Loucy (cell line): ENCODE data around the gene SPOCK3.

Experiments
- H2AFZ ChIP-seq: fragments of 200-600 bp; sonication (generic); 2 replicates; pipeline ENCODE4 v1.6.0; 2016; ENCODE audit warnings: antibody characterized with exemption, mild to moderate bottlenecking, low read length, moderate library complexity
- H3F3A ChIP-seq: fragments of 200-600 bp; 2 replicates; pipeline ENCODE4 v1.6.0; 2016; ENCODE audit warnings: antibody characterized with exemption, low read depth, mild to moderate bottlenecking
- H3K27me3 ChIP-seq: fragments of 200-600 bp; sonication (generic); 2 replicates; pipeline ENCODE4 v1.6.1; 2014; ENCODE audit warnings: low read length, mild to moderate bottlenecking; ENCODE audit not compliant: insufficient read depth, poor library complexity, severe bottlenecking
- H3K36me3 ChIP-seq: fragments of 200-600 bp; sonication (generic); 2 replicates; pipeline ENCODE4 v1.6.1; 2016; ENCODE audit warnings: low read length; ENCODE audit not compliant: insufficient read depth
- H3K4me1 ChIP-seq: fragments of 200-600 bp; sonication (generic); 2 replicates; pipeline ENCODE4 v1.5.1; 2014; ENCODE audit warnings: low read length, mild to moderate bottlenecking; ENCODE audit not compliant: insufficient read depth, poor library complexity, severe bottlenecking
- H3K4me2 ChIP-seq: fragments of 200-600 bp; sonication (generic); 2 replicates; pipeline ENCODE4 v1.6.0; 2014; ENCODE audit warnings: antibody characterized with exemption, low read length, low read depth, mild to moderate bottlenecking; ENCODE audit not compliant: poor library complexity, severe bottlenecking
- H3K4me3 ChIP-seq: fragments of 200-600 bp; sonication (generic); 2 replicates; pipeline ENCODE4 v1.5.1; 2014; ENCODE audit warnings: low read length, mild to moderate bottlenecking, mixed read lengths; ENCODE audit not compliant: poor library complexity, severe bottlenecking
- H3K79me2 ChIP-seq: fragments of 200-600 bp; sonication (generic); 2 replicates; pipeline ENCODE4 v1.6.1; 2014; ENCODE audit warnings: low read length; ENCODE audit not compliant: insufficient read depth
- H3K9ac ChIP-seq: fragments of 200-600 bp; sonication (generic); 2 replicates; pipeline ENCODE4 v1.6.0; 2014; ENCODE audit warnings: mild to moderate bottlenecking, low read depth, low read length, moderate library complexity; ENCODE audit not compliant: poor library complexity, severe bottlenecking
- H3K9me2 ChIP-seq: fragments of 200-600 bp; sonication (generic); replicated peaks from 2 replicates; pipeline ENCODE4 v1.6.1; 2016; ENCODE audit warnings: low read depth, low read length, mixed read lengths
- H3K9me3 ChIP-seq: fragments of 200-600 bp; sonication (generic); 2 replicates; pipeline ENCODE4 v1.6.1; 2014; ENCODE audit warnings: mild to moderate bottlenecking, antibody characterized with exemption, low read length, low read depth; ENCODE audit not compliant: insufficient read depth
- H4K20me1 ChIP-seq: fragments of 200-600 bp; sonication (generic); 2 replicates; pipeline ENCODE4 v1.6.0; 2014; ENCODE audit warnings: antibody characterized with exemption, low read length, mild to moderate bottlenecking; ENCODE audit not compliant: insufficient read depth, poor library complexity, severe bottlenecking
- CTCF ChIP-seq: fragments of 200-600 bp; sonication (generic); conservative IDR thresholded peaks from 2 replicates; pipeline ENCODE4 v1.5.1; 2014; ENCODE audit warnings: mild to moderate bottlenecking, antibody characterized with exemption, low read length
- EZH2phosphoT487 ChIP-seq: fragments of 200-600 bp; IDR thresholded peaks from 2 replicates; pipeline ENCODE4 v1.6.1; 2018; ENCODE audit warnings: antibody characterized with exemption, mild to moderate bottlenecking, moderate library complexity, borderline replicate concordance

Gene SPOCK3

GRCh38 chr4:166838975-166839614, 395.2 kb downstream of the SPOCK3 start:
- no peak overlapping the region for H3K4me2 ChIP-seq
- H2AFZ ChIP-seq: no peak overlapping the region

DNA sequence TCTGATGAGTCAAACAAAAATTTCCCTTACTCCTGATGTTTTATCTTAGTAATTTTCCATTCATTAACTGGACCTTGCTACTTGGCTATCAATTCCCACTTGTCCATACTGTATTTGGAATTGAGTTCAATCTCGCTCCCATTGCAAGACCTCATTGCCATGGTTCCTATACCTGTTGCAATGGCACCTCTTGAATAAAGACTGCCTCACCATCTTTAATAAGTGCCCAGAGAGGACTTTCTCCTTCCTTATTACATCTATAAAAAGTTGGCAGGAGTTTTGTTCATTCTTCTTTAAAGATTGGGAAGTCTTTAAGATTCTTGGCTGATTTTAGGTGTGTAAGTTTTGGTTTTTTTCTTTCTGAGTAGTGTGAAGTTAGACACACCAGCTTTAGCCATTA, 397.4 kb downstream of the SPOCK3 start:
- TF ChIP-seq EZH2phosphoT487: no peak
- TF ChIP-seq CTCF: no peak

More at GRCh38 chr4:166838975-166839614, 395.2 kb downstream of the SPOCK3 start:
- Histone ChIP-seq H3K36me3 (no peaks in the 10 kb centered on the region), H3K4me3 (no peak overlapping the region), H3K9me3 (no peaks in the 10 kb centered on the region; the same call in 1 of the 2 replicates), H3F3A (no peaks in the 10 kb centered on the region), H4K20me1 (no peaks in the 10 kb centered on the region), H3K79me2 (no peaks in the 10 kb centered on the region), H3K27me3 (no peaks in the 10 kb centered on the region), H3K9me2 (no peaks in the 10 kb centered on the region), H3K4me1 (no peaks in the 10 kb centered on the region), H3K9ac (no peak overlapping the region)
- no peak for TF ChIP-seq CTCF
- TF ChIP-seq EZH2phosphoT487: no peak

GRCh38 chr4:166827629-166828028, 406.7 kb downstream of the SPOCK3 start:
- Histone ChIP-seq H3F3A (no peaks in the 10 kb centered on the region), H2AFZ (no peak overlapping the region), H3K79me2 (no peaks in the 10 kb centered on the region), H3K9me2 (no peaks in the 10 kb centered on the region), H3K9me3 (no peaks in the 10 kb centered on the region), H3K36me3 (no peaks in the 10 kb centered on the region), H3K4me1 (no peaks in the 10 kb centered on the region), H3K4me2 (no peak overlapping the region), H3K4me3 (no peak overlapping the region), H3K27me3 (no peaks in the 10 kb centered on the region), H4K20me1 (no peaks in the 10 kb centered on the region), H3K9ac (no peak overlapping the region)
- no peak for TF ChIP-seq EZH2phosphoT487
- no peak for TF ChIP-seq CTCF

More for the DNA sequence above, 397.4 kb downstream of the SPOCK3 start:
- Histone ChIP-seq H3K27me3 (no peaks in the 10 kb centered on the region), H3K4me1 (no peaks in the 10 kb centered on the region), H3K4me3 (no peak overlapping the region), H3K36me3 (no peaks in the 10 kb centered on the region), H3K79me2 (no peaks in the 10 kb centered on the region), H3K9ac (no peak overlapping the region), H4K20me1 (no peaks in the 10 kb centered on the region), H3K9me3 (no peaks in the 10 kb centered on the region; the same call in 1 of the 2 replicates), H3K9me2 (no peaks in the 10 kb centered on the region), H3F3A (no peaks in the 10 kb centered on the region), H3K4me2 (no peak overlapping the region), H2AFZ (no peak overlapping the region)
